Stimulated activated naive CD8-positive, alpha-beta T cell treated with anti-CD3 and anti-CD28 coated beads, Interleukin-15, amount 100 ng/mL, for 72 hours (primary cell): ENCODE results near the gene SDC3.
A peak's percentile ranks its signal among the peaks of the same experiment; 100 is the strongest.

Experiments used
- ATAC-seq: fragments of 150-1000 bp; cut with Tn5 transposase; 2 replicates; pipeline ENCODE4 v1.10.0; 2021; ENCODE audit warnings: mild to moderate bottlenecking, moderate library complexity
- DNase-seq, 2 donors: peaks; one replicate each; pipeline ENCODE4 v3.0.0; 2021 to 2022
- H3K27ac Mint-ChIP-seq, 2 donors: one replicate each; pipeline ENCODE4 v1.8.0; 2022; ENCODE audit warnings: mild to moderate bottlenecking in 2 of 2, mixed read lengths in 2 of 2, moderate library complexity in 2 of 2
- H3K27me3 Mint-ChIP-seq: one replicate; pipeline ENCODE4 v1.8.0; 2022; ENCODE audit warnings: mixed read lengths
- H3K4me1 Mint-ChIP-seq: one replicate; pipeline ENCODE4 v1.8.0; 2022; ENCODE audit warnings: mild to moderate bottlenecking, mixed read lengths
- H3K4me3 Mint-ChIP-seq, 2 donors: one replicate each; pipeline ENCODE4 v1.8.0; 2022; ENCODE audit warnings: mild to moderate bottlenecking in 2 of 2, mixed read lengths in 2 of 2, moderate library complexity in 1 of 2
- H3K9me3 Mint-ChIP-seq, 2 donors: one replicate each; pipeline ENCODE4 v1.8.0; 2022; ENCODE audit warnings: mixed read lengths in 2 of 2

SDC3 gene

DNA sequence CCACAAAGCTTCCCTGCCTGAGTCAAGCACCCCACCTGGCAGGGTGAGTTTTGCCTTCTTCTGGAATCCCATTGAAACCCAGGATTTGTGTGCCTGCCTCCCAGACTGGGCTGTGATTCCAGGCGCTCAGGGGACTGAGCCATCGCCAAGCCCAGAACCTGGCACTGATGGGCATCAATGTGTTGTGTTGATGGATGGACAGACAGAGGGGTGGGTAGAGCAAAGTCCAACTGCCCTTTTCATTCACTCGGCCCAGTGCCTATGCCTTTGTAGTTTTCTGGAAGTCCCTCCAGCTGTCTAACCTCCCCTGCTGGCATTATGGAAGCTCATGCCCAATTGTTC lies 85.0 kb downstream of the SDC3 start:
- Mint-ChIP-seq H3K27me3 (peaks cover 71% of the 10 kb centered on the region), H3K9me3 (no peaks in the 10 kb centered on the region), H3K27ac (no peak overlapping the region), H3K4me3 (peak overlapping the region in 1 of 2 donors; percentile 89), H3K4me1 (peaks cover 24% of the 10 kb centered on the region)
- ATAC-seq (no peak), DNase-seq (no peak)

DNA sequence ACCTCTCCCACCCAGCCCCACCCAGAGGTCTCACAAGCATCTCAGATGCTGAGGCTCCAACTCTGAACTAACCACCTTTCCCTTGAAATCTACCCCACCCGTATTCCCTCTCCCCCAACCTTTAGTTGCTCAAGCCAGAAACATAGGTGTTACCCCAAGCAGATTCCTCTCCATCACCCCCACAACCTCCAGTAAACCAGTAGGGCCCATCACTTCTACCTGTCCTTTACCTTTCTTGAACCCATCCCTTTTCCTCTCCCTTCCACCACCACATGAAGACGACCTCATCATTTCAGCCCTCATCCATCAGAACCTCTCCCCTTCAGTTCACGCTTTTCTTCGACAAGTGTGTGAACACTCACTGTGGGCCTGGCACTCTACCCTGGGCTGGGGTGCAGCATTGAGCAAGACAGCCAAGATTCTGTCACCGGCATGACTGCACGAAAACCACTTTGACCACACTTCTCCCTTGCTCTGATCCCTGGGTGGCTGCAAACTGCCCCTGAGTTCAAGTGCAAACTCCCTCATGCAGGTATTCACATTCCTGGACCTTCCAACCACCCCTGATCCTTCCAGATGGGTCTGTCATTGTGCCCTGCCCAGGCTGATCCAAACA lies 85.5 kb downstream of the SDC3 start:
- DNase-seq (peak in 1 of 2 donors; percentile 23), ATAC-seq (peak; percentile 66)
- peaks cover 24% of the 10 kb centered on the region for H3K4me1 Mint-ChIP-seq
- H3K4me3 Mint-ChIP-seq: no peak overlapping the region
- peaks cover 66% of the 10 kb centered on the region for H3K27me3 Mint-ChIP-seq
- H3K9me3 Mint-ChIP-seq: no peaks in the 10 kb centered on the region
- H3K27ac Mint-ChIP-seq: no peak overlapping the region

DNA sequence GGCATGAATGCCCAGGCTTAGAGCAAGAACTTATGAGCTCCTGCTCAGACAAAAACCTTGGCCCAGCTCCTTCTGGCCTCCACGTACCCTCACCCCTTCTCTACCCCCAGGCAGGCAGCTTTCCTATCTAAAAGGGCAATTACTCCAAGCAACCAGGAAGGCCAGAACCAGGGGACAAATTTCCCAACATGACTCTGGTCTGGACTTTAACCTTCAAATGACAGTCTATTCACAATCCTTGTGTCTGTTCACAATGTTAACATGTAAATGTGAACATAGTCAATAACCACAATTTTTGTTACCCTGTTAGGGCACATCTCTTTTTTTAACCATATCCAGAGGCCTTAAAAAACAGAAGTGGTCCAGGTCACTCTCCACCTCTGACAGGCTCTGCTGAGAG lies 86.6 kb downstream of the SDC3 start:
- Mint-ChIP-seq H3K4me1 (peaks cover 24% of the 10 kb centered on the region), H3K27ac (no peak overlapping the region), H3K27me3 (peaks cover 65% of the 10 kb centered on the region), H3K9me3 (no peaks in the 10 kb centered on the region), H3K4me3 (no peak overlapping the region)
- DNase-seq: no peak
- ATAC-seq: no peak

DNA sequence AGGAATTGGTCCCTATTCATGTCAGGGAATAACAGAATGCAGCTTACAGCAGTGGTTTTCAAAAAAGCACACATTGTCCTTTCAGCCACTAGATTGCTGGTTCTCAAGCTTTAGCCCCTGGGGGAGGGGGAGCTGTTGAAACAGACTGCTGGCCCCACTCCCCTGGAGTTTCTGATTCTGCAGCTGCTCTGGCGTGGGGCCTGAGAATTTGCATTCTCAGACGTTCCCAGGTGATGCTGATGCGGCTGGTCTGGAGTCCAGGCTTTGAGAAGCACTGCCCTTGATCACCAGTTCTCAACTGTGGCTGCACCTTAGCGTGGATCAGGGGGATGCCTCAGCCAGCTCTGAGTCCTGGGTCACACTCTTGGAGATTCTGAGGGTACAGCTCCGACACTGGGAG lies 88.3 kb downstream of the SDC3 start:
- DNase-seq (no peak), ATAC-seq (no peak)
- no peak overlapping the region for H3K4me3 Mint-ChIP-seq
- peaks cover 50% of the 10 kb centered on the region for H3K27me3 Mint-ChIP-seq
- H3K9me3 Mint-ChIP-seq: no peaks in the 10 kb centered on the region
- H3K4me1 Mint-ChIP-seq: peaks cover 24% of the 10 kb centered on the region
- H3K27ac Mint-ChIP-seq: no peak overlapping the region
